ENCODE results near the gene ASCC3. TPM values are rescaled to one million over a fixed set of nuclear protein-coding genes. Genes with fewer than 3 reads are reported as not detected.

The ASCC3 gene
- total and polyA plus RNA-seq, 2 donors (not counting 1 experiment from before 2014, with no cell fraction given) = 9.0 to 42.3 TPM

GRCh38 chr6:100905067-100905466 is 23.9 kb upstream of the ASCC3 start:
- ATAC-seq (ENCODE audit: low read depth) (no peak), DNase-seq (no peak)
- POLR2A ChIA-PET = no interaction called here
- H3K4me3 ChIP-seq (ENCODE audit: control extremely low read depth in 1 of 5, extremely low read depth in 1 of 5, insufficient read depth in 1 of 5, low read depth in 2 of 5, low read length in 4 of 5) = no peak overlapping the region
- H3K4me1 ChIP-seq (ENCODE audit: control insufficient read depth in 2 of 2, insufficient read depth in 2 of 2, low read length in 2 of 2) = no peaks in the 10 kb centered on the region
- CTCF ChIA-PET = no interaction called here
- no peaks in the 10 kb centered on the region for H3K79me2 ChIP-seq (ENCODE audit: control insufficient read depth, insufficient read depth, low read length)
- Mint-ChIP-seq H3K4me3 (no peak overlapping the region), H3K27ac (no peak overlapping the region), H3K9me3 (ENCODE audit: insufficient read depth) (no peaks in the 10 kb centered on the region), H3K4me1 (no peaks in the 10 kb centered on the region), H3K27me3 (peaks cover 4% of the 10 kb centered on the region)
- no peaks in the 10 kb centered on the region for H4K20me1 ChIP-seq (ENCODE audit: control insufficient read depth, insufficient read depth, low read length, poor library complexity, severe bottlenecking)
- H3K9ac ChIP-seq (ENCODE audit: low read length) = no peak overlapping the region
- no peak overlapping the region for H3K27ac ChIP-seq (ENCODE audit: low read length in 2 of 2)
- TF ChIP-seq, protein P1, sequence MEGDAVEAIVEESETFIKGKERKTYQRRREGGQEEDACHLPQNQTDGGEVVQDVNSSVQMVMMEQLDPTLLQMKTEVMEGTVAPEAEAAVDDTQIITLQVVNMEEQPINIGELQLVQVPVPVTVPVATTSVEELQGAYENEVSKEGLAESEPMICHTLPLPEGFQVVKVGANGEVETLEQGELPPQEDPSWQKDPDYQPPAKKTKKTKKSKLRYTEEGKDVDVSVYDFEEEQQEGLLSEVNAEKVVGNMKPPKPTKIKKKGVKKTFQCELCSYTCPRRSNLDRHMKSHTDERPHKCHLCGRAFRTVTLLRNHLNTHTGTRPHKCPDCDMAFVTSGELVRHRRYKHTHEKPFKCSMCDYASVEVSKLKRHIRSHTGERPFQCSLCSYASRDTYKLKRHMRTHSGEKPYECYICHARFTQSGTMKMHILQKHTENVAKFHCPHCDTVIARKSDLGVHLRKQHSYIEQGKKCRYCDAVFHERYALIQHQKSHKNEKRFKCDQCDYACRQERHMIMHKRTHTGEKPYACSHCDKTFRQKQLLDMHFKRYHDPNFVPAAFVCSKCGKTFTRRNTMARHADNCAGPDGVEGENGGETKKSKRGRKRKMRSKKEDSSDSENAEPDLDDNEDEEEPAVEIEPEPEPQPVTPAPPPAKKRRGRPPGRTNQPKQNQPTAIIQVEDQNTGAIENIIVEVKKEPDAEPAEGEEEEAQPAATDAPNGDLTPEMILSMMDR (IDR thresholded peaks at IDR 0.05) = no peak
- H3K9me3 ChIP-seq (ENCODE audit: control extremely low read depth in 1 of 3, control insufficient read depth in 2 of 3, insufficient read depth in 1 of 3, low read length in 2 of 3) = peaks cover 0 to 1% (median 0%) of the 10 kb centered on the region in 3 donors
- H3K36me3 ChIP-seq (replicated peaks in 1 of 2; ENCODE audit: control extremely low read depth in 1 of 2, control insufficient read depth in 1 of 2, extremely low read depth in 1 of 2, insufficient read depth in 2 of 2, low read length in 1 of 2) = no peaks in the 10 kb centered on the region
- H2AFZ ChIP-seq (ENCODE audit: insufficient read depth, low read depth, low read length, poor library complexity, severe bottlenecking) = no peak overlapping the region
- H3K27me3 ChIP-seq (replicated peaks in 1 of 4; ENCODE audit: control extremely low read depth in 1 of 4, control insufficient read depth in 3 of 4, insufficient read depth in 4 of 4, low read length in 3 of 4) = peaks cover 0 to 3% (median 0%) of the 10 kb centered on the region in 4 experiments
- H3K4me2 ChIP-seq (replicated peaks; ENCODE audit: low read depth, low read length, poor library complexity, severe bottlenecking) = no peak overlapping the region
- intact Hi-C loops (cut with micrococcal nuclease) = no loop called here
- no CpG with 5 or more reads among the region's 4 CpGs for WGBS (ENCODE audit: insufficient coverage)

- Histone ChIP-seq H3K4me1 (ENCODE audit: control insufficient read depth in 2 of 2, insufficient read depth in 2 of 2, low read length in 2 of 2) (no peaks in the 10 kb centered on the region), H3K27me3 (replicated peaks in 1 of 4; ENCODE audit: control extremely low read depth in 1 of 4, control insufficient read depth in 3 of 4, insufficient read depth in 4 of 4, low read length in 3 of 4) (peaks cover 0 to 3% (median 0%) of the 10 kb centered on the region in 4 experiments), H4K20me1 (ENCODE audit: control insufficient read depth, insufficient read depth, low read length, poor library complexity, severe bottlenecking) (no peaks in the 10 kb centered on the region), H3K36me3 (replicated peaks in 1 of 2; ENCODE audit: control extremely low read depth in 1 of 2, control insufficient read depth in 1 of 2, extremely low read depth in 1 of 2, insufficient read depth in 2 of 2, low read length in 1 of 2) (no peaks in the 10 kb centered on the region), H3K4me3 (ENCODE audit: control extremely low read depth in 1 of 5, extremely low read depth in 1 of 5, insufficient read depth in 1 of 5, low read depth in 2 of 5, low read length in 4 of 5) (no peak overlapping the region), H3K9ac (ENCODE audit: low read length) (no peak overlapping the region), H3K4me2 (replicated peaks; ENCODE audit: low read depth, low read length, poor library complexity, severe bottlenecking) (no peak overlapping the region), H3K27ac (ENCODE audit: low read length in 2 of 2) (no peak overlapping the region), H3K9me3 (ENCODE audit: control extremely low read depth in 1 of 3, control insufficient read depth in 2 of 3, insufficient read depth in 1 of 3, low read length in 2 of 3) (peaks cover 0 to 1% (median 0%) of the 10 kb centered on the region in 3 donors), H2AFZ (ENCODE audit: insufficient read depth, low read depth, low read length, poor library complexity, severe bottlenecking) (no peak overlapping the region), H3K79me2 (ENCODE audit: control insufficient read depth, insufficient read depth, low read length) (no peaks in the 10 kb centered on the region)
- ChIA-PET CTCF (no interaction called here), POLR2A (no interaction called here)
- H3K27me3 Mint-ChIP-seq = peaks cover 7% of the 10 kb centered on the region
- TF ChIP-seq, protein P1 (IDR thresholded peaks at IDR 0.05) = no peak
- no peak for TF ChIP-seq EZH2 (IDR thresholded peaks at IDR 0.05; ENCODE audit: borderline replicate concordance, insufficient read depth, low read depth, low read length, poor library complexity, severe bottlenecking)
- WGBS (ENCODE audit: insufficient coverage) = 90% methylated on average over 4 of the region's 4 CpGs
- H3K27ac Mint-ChIP-seq = no peak overlapping the region
- ATAC-seq (ENCODE audit: low read depth) (no peak), DNase-seq (no peak)
- intact Hi-C loops (cut with micrococcal nuclease) = no loop called here
- H3K4me1 Mint-ChIP-seq = no peaks in the 10 kb centered on the region
- no peak overlapping the region for H3K4me3 Mint-ChIP-seq
- H3K9me3 Mint-ChIP-seq (ENCODE audit: insufficient read depth) = no peaks in the 10 kb centered on the region
These were observed 23.2 kb upstream of the ASCC3 start for GRCh38 chr6:100904316-100904715.
